SH-SY5Y (cell line): ENCODE data around the gene SLC25A5.

ENCODE experiments used
- GATA2 ChIP-seq: IDR thresholded peaks from 2 replicates; pipeline ENCODE4 v1.6.1; 2011; ENCODE audit warnings: mild to moderate bottlenecking, low read depth, low read length
- GATA3 ChIP-seq: IDR thresholded peaks from 2 replicates; pipeline ENCODE4 v1.6.1; 2011; ENCODE audit warnings: low read depth, mild to moderate bottlenecking, low read length, moderate library complexity

- TF ChIP-seq GATA3 (no peak), GATA2 (no peak)
Observed at GRCh38 chrX:119497185-119497584, 28.9 kb downstream of the SLC25A5 start.
